Measurements from ENCODE around the gene CCDC116. TPM values are rescaled to one million over a fixed set of nuclear protein-coding genes. Genes with fewer than 3 reads are reported as not detected.

Gene CCDC116
- total RNA-seq, 2 donors from 2014 or later = 0.59 TPM; not detected in 1

GRCh38 chr22:21622011-21622918, 10.3 kb upstream of the CCDC116 start:
- Histone ChIP-seq H3K9ac (ENCODE audit: low read depth in 2 of 2, low read length in 2 of 2) (no peak overlapping the region), H3K36me3 (peaks cover 4% of the 10 kb centered on the region), H3K27ac (no peak overlapping the region), H3K4me1 (no peaks in the 10 kb centered on the region), H3K27me3 (no peaks in the 10 kb centered on the region), H3K4me3 (no peak overlapping the region), H3K9me3 (no peaks in the 10 kb centered on the region)
- intact Hi-C loops (cut with DNase I) = no loop called here
- no peak for TF ChIP-seq CTCF (IDR thresholded peaks at IDR 0.05)
- DNase-seq = no peak

GRCh38 chr22:21622919-21623647, 9.5 kb upstream of the CCDC116 start:
- no peak for DNase-seq
- no peaks in the 10 kb centered on the region for H3K4me1 ChIP-seq
- intact Hi-C loops (cut with DNase I) = no loop called here
- no peaks in the 10 kb centered on the region for H3K27me3 ChIP-seq
- H3K36me3 ChIP-seq = peaks cover 4% of the 10 kb centered on the region
- H3K9me3 ChIP-seq = no peaks in the 10 kb centered on the region
- no peak overlapping the region for H3K9ac ChIP-seq (ENCODE audit: low read depth in 2 of 2, low read length in 2 of 2)
- TF ChIP-seq CTCF (IDR thresholded peaks at IDR 0.05) = no peak
- no peak overlapping the region for H3K4me3 ChIP-seq
- H3K27ac ChIP-seq = no peak overlapping the region

- H3K36me3 ChIP-seq = peaks cover 4% of the 10 kb centered on the region
- no peaks in the 10 kb centered on the region for H3K9me3 ChIP-seq
- H3K4me3 ChIP-seq = no peak overlapping the region
- no peak overlapping the region for H3K27ac ChIP-seq
- DNase-seq = no peak
- peaks cover 3% of the 10 kb centered on the region for H3K4me1 ChIP-seq
- intact Hi-C loops (cut with DNase I) = no loop called here
- no peak for TF ChIP-seq CTCF (IDR thresholded peaks at IDR 0.05)
- no peaks in the 10 kb centered on the region for H3K27me3 ChIP-seq
- H3K9ac ChIP-seq (ENCODE audit: low read depth in 2 of 2, low read length in 2 of 2) = no peak overlapping the region
These were observed 9.0 kb upstream of the CCDC116 start for GRCh38 chr22:21623648-21623970.

- intact Hi-C loops (cut with DNase I) = no loop called here
- peaks cover 4% of the 10 kb centered on the region for H3K36me3 ChIP-seq
- TF ChIP-seq CTCF (IDR thresholded peaks at IDR 0.05) = peak; percentile 14
- no peaks in the 10 kb centered on the region for H3K9me3 ChIP-seq
- no peak overlapping the region for H3K4me3 ChIP-seq
- no peak overlapping the region for H3K9ac ChIP-seq (ENCODE audit: low read depth in 2 of 2, low read length in 2 of 2)
- peak; percentile 41 for DNase-seq
- peaks cover 3% of the 10 kb centered on the region for H3K4me1 ChIP-seq
- H3K27ac ChIP-seq = no peak overlapping the region
- no peaks in the 10 kb centered on the region for H3K27me3 ChIP-seq
These were observed 8.3 kb upstream of the CCDC116 start for GRCh38 chr22:21624120-21624879.

Data from colonic mucosa (tissue), 4 donors.